ENCODE results near the gene PCDHGB2.

PCDHGB2 gene

GRCh38 chr5:141356133-141356532 lies 3.7 kb upstream of the PCDHGB2 start:
- DNase-seq (ENCODE audit: insufficient read length) = no peak
- TF ChIP-seq POLR2A (IDR thresholded peaks at IDR 0.05; ENCODE audit: low read depth, low read length) (no peak), POLR2AphosphoS5 (IDR thresholded peaks at IDR 0.05; ENCODE audit: low read depth, low read length) (no peak), TAF1 (IDR thresholded peaks at IDR 0.05; ENCODE audit: borderline replicate concordance, low read depth, low read length) (no peak)

GRCh38 chr5:141356950-141357349 lies 2.8 kb upstream of the PCDHGB2 start:
- FAIRE-seq (no peak), DNase-seq (ENCODE audit: insufficient read length) (no peak)
- TF ChIP-seq TAF1 (IDR thresholded peaks at IDR 0.05; ENCODE audit: borderline replicate concordance, low read depth, low read length) = no peak
- TF ChIP-seq POLR2AphosphoS5 (IDR thresholded peaks at IDR 0.05; ENCODE audit: low read depth, low read length) = no peak

More at GRCh38 chr5:141356133-141356532, 3.7 kb upstream of the PCDHGB2 start:
- FAIRE-seq = no peak

- FAIRE-seq (no peak), DNase-seq (ENCODE audit: insufficient read length) (no peak)
- no peak for TF ChIP-seq POLR2A (IDR thresholded peaks at IDR 0.05; ENCODE audit: low read depth, low read length)
- no peak for TF ChIP-seq POLR2AphosphoS5 (IDR thresholded peaks at IDR 0.05; ENCODE audit: low read depth, low read length)
- no peak for TF ChIP-seq TAF1 (IDR thresholded peaks at IDR 0.05; ENCODE audit: borderline replicate concordance, low read depth, low read length)
Measured at GRCh38 chr5:141360685-141361084, 891 bp downstream of the PCDHGB2 start.

- TF ChIP-seq POLR2A (IDR thresholded peaks at IDR 0.05; ENCODE audit: low read depth, low read length) (no peak), POLR2AphosphoS5 (IDR thresholded peaks at IDR 0.05; ENCODE audit: low read depth, low read length) (no peak), TAF1 (IDR thresholded peaks at IDR 0.05; ENCODE audit: borderline replicate concordance, low read depth, low read length) (no peak)
- FAIRE-seq (no peak), DNase-seq (ENCODE audit: insufficient read length) (no peak)
Measured at GRCh38 chr5:141362719-141363118, 2.9 kb downstream of the PCDHGB2 start.

GRCh38 chr5:141363952-141364660 lies 4.3 kb downstream of the PCDHGB2 start, which contains the start of gene PCDHGA5:
TSS of gene PCDHGA5 (plus strand) at chr5:141364162. CDS start at chr5:141364331, 169 bp downstream.
- TF ChIP-seq POLR2A (IDR thresholded peaks at IDR 0.05; ENCODE audit: low read depth, low read length) (no peak), POLR2AphosphoS5 (IDR thresholded peaks at IDR 0.05; ENCODE audit: low read depth, low read length) (no peak), TAF1 (IDR thresholded peaks at IDR 0.05; ENCODE audit: borderline replicate concordance, low read depth, low read length) (no peak)
- DNase-seq (ENCODE audit: insufficient read length) (no peak), FAIRE-seq (no peak)

- FAIRE-seq = no peak
- DNase-seq (ENCODE audit: insufficient read length) = no peak
- TF ChIP-seq POLR2A (IDR thresholded peaks at IDR 0.05; ENCODE audit: low read depth, low read length) (no peak), TAF1 (IDR thresholded peaks at IDR 0.05; ENCODE audit: borderline replicate concordance, low read depth, low read length) (no peak), POLR2AphosphoS5 (IDR thresholded peaks at IDR 0.05; ENCODE audit: low read depth, low read length) (no peak)
Measured at GRCh38 chr5:141366016-141366896, 6.5 kb downstream of the PCDHGB2 start.

GRCh38 chr5:141369994-141370848 lies 10.4 kb downstream of the PCDHGB2 start, which contains the start of gene PCDHGB3:
TSS of gene PCDHGB3 (plus strand) at chr5:141370242. CDS start at chr5:141370395, 153 bp downstream.
- no peak for DNase-seq (ENCODE audit: insufficient read length)
- TF ChIP-seq POLR2A (IDR thresholded peaks at IDR 0.05; ENCODE audit: low read depth, low read length) (peak; percentile 27; the same call in 1 of the 2 replicates), TAF1 (IDR thresholded peaks at IDR 0.05; ENCODE audit: borderline replicate concordance, low read depth, low read length) (no peak)
- FAIRE-seq = peak; percentile 56

- TF ChIP-seq POLR2AphosphoS5 (IDR thresholded peaks at IDR 0.05; ENCODE audit: low read depth, low read length) (no peak), POLR2A (IDR thresholded peaks at IDR 0.05; ENCODE audit: low read depth, low read length) (no peak), TAF1 (IDR thresholded peaks at IDR 0.05; ENCODE audit: borderline replicate concordance, low read depth, low read length) (no peak)
- DNase-seq (ENCODE audit: insufficient read length) (no peak), FAIRE-seq (no peak)
Measured at GRCh38 chr5:141371572-141372475, 12.0 kb downstream of the PCDHGB2 start.

GRCh38 chr5:141373673-141374317 lies 14.0 kb downstream of the PCDHGB2 start, which contains the start of gene PCDHGA6:
TSS of gene PCDHGA6 (plus strand) at chr5:141373891. CDS start at chr5:141374084, 193 bp downstream.
- no peak for TF ChIP-seq POLR2AphosphoS5 (IDR thresholded peaks at IDR 0.05; ENCODE audit: low read depth, low read length)
- TF ChIP-seq TAF1 (IDR thresholded peaks at IDR 0.05; ENCODE audit: borderline replicate concordance, low read depth, low read length) = no peak
- TF ChIP-seq POLR2A (IDR thresholded peaks at IDR 0.05; ENCODE audit: low read depth, low read length) = no peak
- DNase-seq (ENCODE audit: insufficient read length) (no peak), FAIRE-seq (no peak)
